ENCODE measurements around the gene CNOT4.

- TF ChIP-seq CTCF (conservative IDR thresholded peaks at IDR 0.05) (no peak), EZH2 (IDR thresholded peaks at IDR 0.05; ENCODE audit: low read depth) (no peak)
These were observed 112.2 kb downstream of the CNOT4 start for GRCh38 chr7:135397689-135398088.

All from PC-9 (cell line).